Esophagus squamous epithelium (tissue), 5 donors: ENCODE data around the gene S1PR3. TPM values are rescaled to one million over a fixed set of nuclear protein-coding genes. Genes with fewer than 3 reads are reported as not detected.

Experiments
- DNase-seq: peaks from one replicate; lab custom pipeline; 2025; lab: John Stamatoyannopoulos, UW
- H3K27ac ChIP-seq, 4 donors: fragments of 200-600 bp; sonication (generic); one replicate each; pipeline ENCODE4 v1.5.1; 2016 to 2019; ENCODE audit warnings: mild to moderate bottlenecking in 1 of 4
- H3K27me3 ChIP-seq, 4 donors: fragments of 200-600 bp; sonication (generic); 1 replicate in 3 of 4; 2 replicates in 1 of 4; pipeline versions ENCODE4 v1.5.1 to v1.6.0; 2017 to 2021; ENCODE audit warnings: antibody characterized with exemption in 1 of 4
- H3K36me3 ChIP-seq, 3 donors: fragments of 200-600 bp; sonication (generic); one replicate each; pipeline ENCODE4 v1.5.1; 2016 to 2019
- H3K4me1 ChIP-seq, 3 donors: fragments of 200-600 bp; sonication (generic); one replicate each; pipeline ENCODE4 v1.5.1; 2017 to 2019
- H3K4me3 ChIP-seq, 4 donors: fragments of 200-600 bp; sonication (generic); 1 replicate in 3 of 4; 2 replicates in 1 of 4; pipeline ENCODE4 v1.5.1; 2016 to 2019; ENCODE audit warnings: mild to moderate bottlenecking in 2 of 4, moderate library complexity in 1 of 4
- H3K9me3 ChIP-seq, 3 donors: fragments of 200-600 bp; sonication (generic); one replicate each; pipeline ENCODE4 v1.5.1; 2016 to 2019
- POLR2A ChIP-seq, 4 donors: fragments of 450-650 bp; IDR thresholded peaks; one replicate each; pipeline ENCODE4 v1.6.1; 2017; ENCODE audit warnings: antibody characterized with exemption in 4 of 4, mild to moderate bottlenecking in 4 of 4, moderate library complexity in 3 of 4
- WGBS, 2 donors: methylation state at CpG; one replicate each; pipeline ENCODE4 v1.1.5; 2018; 5-methylcytosine and 5-hydroxymethylcytosine counted together
- intact Hi-C: fragments of 100-400 bp; cut with DNase I; formaldehyde crosslinking; loops from one replicate; pipeline ENCODE4 v1.15.0; 2022
- total RNA-seq, 4 donors: library from RNA; depleted of rRNA; stranded (reverse); fragments of >200 nt; gene quantifications; one replicate each; pipeline ENCODE4 v1.1.0, GENCODE V29; 2016
- TF ChIP-seq, protein P1 (sequence below), 6 experiments: fragments of 450-650 bp in 4 of 6; fragments of 200-600 bp in 2 of 6; sonication (generic) in 2 of 6; IDR thresholded peaks; one replicate each; pipeline ENCODE4 v1.5.1; 2016 to 2019; ENCODE audit warnings: antibody characterized with exemption in 6 of 6, mild to moderate bottlenecking in 4 of 6, moderate library complexity in 4 of 6
- donor health status: DM: yes; HTN: yes; CAD: no.

The S1PR3 gene
- total RNA-seq, 4 donors from 2014 or later: 1.3 to 14.3 (median 6.8) TPM

DNA sequence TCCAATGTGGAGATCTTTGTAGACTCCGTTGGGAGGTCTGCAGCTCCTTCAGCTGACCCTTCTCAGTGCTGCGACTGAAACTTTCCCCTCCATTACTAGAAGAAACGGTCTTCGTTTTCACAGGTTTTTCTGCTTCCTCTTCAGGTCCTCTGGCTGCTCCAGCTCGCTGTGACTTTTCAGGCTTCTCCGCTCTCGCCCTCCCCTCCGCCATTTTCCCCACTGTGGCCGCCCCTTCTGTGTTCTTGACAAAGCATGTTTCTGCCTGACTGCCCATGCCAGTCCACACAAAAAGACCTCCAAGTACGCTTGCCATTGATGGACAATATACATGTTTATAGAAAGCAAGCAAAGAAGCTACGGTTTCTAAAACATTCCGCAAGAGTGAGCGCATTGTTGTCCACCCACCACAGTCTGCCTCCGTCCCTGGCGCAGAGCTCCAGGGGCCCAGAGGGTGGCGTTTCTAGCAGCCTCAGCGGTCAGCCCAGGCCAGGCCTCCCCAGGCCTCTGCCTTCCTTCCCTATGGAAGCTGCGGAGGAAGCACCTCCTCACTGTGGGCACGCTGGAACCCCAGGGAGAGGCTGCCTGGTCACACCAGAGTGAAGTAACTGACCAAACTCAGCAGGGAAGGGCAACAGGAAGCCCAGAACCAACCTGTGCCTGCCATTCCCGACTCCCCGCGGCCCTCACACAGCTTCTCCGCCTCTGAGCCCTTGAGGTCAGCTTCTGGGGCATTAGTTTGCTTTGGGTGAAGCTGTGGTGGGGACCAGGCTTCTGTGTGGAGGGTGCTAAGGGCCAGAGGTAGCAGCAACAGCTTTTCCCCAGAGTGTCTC is 19.9 kb upstream of the S1PR3 start:
- WGBS, 2 donors: 89 to 96% methylated on average over 14 to 21 of the region's 23 CpGs
- H3K4me1 ChIP-seq: peaks cover 0 to 4% (median 0%) of the 10 kb centered on the region in 3 donors
- DNase-seq: no peak

DNA sequence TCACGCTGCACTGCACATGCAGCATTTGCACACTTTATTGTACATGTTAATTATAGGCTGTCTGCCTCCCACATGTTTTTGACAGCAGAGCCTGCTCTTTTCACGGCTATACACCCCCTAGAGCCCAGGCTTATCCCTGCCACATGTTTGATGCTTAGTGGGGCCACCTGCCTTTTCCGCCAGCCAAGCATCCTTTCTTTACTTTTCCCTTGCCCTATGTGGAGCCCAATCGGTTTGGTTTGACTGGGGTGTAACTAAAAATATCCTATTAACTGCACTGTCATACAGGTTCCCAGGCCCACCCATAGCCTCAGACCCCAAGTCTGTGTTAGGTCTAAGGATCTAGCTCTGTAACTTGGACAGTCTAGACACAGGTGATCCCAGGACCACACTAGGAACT is 18.9 kb upstream of the S1PR3 start:
- Histone ChIP-seq H3K4me1 (no peaks in the 10 kb centered on the region), H3K27me3 (no peaks in the 10 kb centered on the region), H3K4me3 (no peak overlapping the region), H3K27ac (no peak overlapping the region), H3K36me3 (no peaks in the 10 kb centered on the region), H3K9me3 (no peaks in the 10 kb centered on the region)
- intact Hi-C loops: no loop called here
- no peak for DNase-seq
- WGBS, 2 donors: 81 to 85% methylated on average over 4 of the region's 4 CpGs
- TF ChIP-seq, protein P1, sequence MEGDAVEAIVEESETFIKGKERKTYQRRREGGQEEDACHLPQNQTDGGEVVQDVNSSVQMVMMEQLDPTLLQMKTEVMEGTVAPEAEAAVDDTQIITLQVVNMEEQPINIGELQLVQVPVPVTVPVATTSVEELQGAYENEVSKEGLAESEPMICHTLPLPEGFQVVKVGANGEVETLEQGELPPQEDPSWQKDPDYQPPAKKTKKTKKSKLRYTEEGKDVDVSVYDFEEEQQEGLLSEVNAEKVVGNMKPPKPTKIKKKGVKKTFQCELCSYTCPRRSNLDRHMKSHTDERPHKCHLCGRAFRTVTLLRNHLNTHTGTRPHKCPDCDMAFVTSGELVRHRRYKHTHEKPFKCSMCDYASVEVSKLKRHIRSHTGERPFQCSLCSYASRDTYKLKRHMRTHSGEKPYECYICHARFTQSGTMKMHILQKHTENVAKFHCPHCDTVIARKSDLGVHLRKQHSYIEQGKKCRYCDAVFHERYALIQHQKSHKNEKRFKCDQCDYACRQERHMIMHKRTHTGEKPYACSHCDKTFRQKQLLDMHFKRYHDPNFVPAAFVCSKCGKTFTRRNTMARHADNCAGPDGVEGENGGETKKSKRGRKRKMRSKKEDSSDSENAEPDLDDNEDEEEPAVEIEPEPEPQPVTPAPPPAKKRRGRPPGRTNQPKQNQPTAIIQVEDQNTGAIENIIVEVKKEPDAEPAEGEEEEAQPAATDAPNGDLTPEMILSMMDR (IDR thresholded peaks at IDR 0.05): no peak
- TF ChIP-seq POLR2A (IDR thresholded peaks at IDR 0.05): no peak

More for the DNA sequence above, 19.9 kb upstream of the S1PR3 start:
- intact Hi-C loops: no loop called here
- H3K27me3 ChIP-seq: no peaks in the 10 kb centered on the region
- H3K27ac ChIP-seq: no peak overlapping the region
- H3K36me3 ChIP-seq: no peaks in the 10 kb centered on the region
- H3K4me3 ChIP-seq: no peak overlapping the region
- no peak for TF ChIP-seq POLR2A (IDR thresholded peaks at IDR 0.05)
- TF ChIP-seq, protein P1 (IDR thresholded peaks at IDR 0.05): no peak
- H3K9me3 ChIP-seq: no peaks in the 10 kb centered on the region

DNA sequence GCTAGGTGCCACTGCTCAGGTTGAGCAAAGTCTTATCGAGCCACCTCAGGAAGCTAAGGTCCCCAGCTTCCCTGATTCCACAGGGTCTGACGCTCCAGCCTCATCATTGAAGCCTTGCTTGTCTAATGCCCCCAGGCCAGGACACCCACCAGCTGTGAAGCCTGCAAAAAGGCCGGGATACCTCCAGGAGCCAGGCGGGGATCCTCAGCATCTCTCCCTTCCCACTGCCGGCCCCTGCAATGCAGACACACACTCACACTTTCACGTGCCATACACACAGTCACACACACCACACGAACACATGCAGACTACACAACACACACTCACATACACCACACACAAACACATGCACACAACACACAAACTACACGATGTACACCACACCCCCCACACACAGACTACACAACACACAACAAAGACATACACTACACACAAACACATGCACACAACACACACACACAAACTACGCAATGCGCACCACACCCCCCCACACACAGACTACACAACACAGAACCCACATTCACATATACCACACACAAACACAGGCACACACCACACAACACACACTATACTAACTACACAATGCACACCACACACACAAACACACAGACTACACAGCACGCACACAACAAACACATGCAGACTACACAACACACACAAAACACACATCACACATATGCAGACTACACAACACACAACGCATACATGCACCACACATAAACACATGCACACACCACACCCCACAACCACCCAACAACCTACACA is 17.8 kb upstream of the S1PR3 start:
- Histone ChIP-seq H3K27me3 (no peaks in the 10 kb centered on the region), H3K36me3 (no peaks in the 10 kb centered on the region), H3K4me1 (no peaks in the 10 kb centered on the region), H3K27ac (no peak overlapping the region), H3K4me3 (no peak overlapping the region), H3K9me3 (no peaks in the 10 kb centered on the region)
- TF ChIP-seq, protein P1 (IDR thresholded peaks at IDR 0.05): no peak
- no peak for TF ChIP-seq POLR2A (IDR thresholded peaks at IDR 0.05)
- 92 to 93% methylated on average over 6 to 12 of the region's 12 CpGs for WGBS, 2 donors
- intact Hi-C loops: no loop called here
- no peak for DNase-seq

DNA sequence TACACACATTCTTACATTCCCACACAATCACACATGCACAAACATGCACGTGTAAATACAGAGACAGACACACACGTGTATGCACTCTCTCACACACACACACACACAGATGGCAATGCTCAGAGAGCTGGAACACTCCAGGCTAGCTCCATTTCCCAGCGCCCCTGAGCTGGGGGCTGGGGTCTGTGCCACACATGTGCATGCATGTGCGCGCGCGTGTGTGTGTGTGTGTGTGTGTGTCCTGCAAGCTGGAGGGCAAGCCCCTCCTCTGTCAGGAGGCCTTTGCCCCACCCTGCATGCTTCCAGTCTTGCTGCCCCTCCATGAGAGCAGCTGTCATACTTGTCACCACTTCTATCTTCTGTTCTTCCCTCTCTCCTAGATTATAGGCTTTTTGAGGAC is 16.6 kb upstream of the S1PR3 start:
- intact Hi-C loops: no loop called here
- TF ChIP-seq POLR2A (IDR thresholded peaks at IDR 0.05): no peak
- TF ChIP-seq, protein P1 (IDR thresholded peaks at IDR 0.05): no peak

More for the DNA sequence above, 16.6 kb upstream of the S1PR3 start:
- WGBS, 2 donors: 84 to 89% methylated on average over 7 of the region's 7 CpGs
- H3K27ac ChIP-seq: no peak overlapping the region
- no peak overlapping the region for H3K4me3 ChIP-seq
- no peaks in the 10 kb centered on the region for H3K9me3 ChIP-seq
- no peaks in the 10 kb centered on the region for H3K27me3 ChIP-seq
- no peaks in the 10 kb centered on the region for H3K4me1 ChIP-seq
- no peak for DNase-seq
- no peaks in the 10 kb centered on the region for H3K36me3 ChIP-seq
